Epidermal melanocyte (primary cell): ENCODE measurements around the gene RNF222.
A peak's percentile ranks its signal among the peaks of the same experiment; 100 is the strongest.

Experiments
- DNase-seq: peaks from one replicate; pipeline ENCODE4 v3.0.0; 2011; ENCODE audit warnings: low spot score; ENCODE audit not compliant: insufficient read length

RNF222 gene, protein sequence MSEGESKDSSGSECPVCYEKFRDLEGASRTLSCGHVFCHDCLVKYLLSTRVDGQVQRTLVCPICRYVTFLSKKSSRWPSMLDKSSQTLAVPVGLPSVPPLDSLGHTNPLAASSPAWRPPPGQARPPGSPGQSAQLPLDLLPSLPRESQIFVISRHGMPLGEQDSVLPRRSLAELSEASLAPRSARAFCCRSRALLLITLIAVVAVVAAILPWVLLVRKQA

DNA sequence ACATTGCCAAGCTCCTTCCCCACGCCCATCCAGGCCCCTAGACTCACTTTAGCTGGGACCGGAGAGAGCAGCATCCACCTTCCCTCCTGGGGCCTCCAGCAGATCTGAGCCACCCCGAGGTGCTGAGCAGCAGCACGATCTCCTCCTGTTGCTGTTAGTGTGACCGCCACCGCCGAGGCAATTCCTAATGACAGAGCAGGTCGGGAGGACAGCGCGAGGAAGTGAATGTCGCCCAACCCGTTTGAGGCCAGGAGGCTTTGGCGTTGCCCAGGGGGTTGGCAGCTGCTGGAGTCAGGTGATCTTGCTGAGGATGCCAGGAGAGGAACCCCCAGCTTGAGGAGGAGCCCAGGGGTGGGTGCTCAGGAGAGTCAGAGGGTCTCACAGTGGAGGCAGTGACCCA is at the start of gene RNF222:
Gene RNF222 (minus strand): TSS at position 192 of the 400 bp plus-strand sequence. CDS start 4,366 bp downstream, outside the sequence.
- DNase-seq = no peak

DNA sequence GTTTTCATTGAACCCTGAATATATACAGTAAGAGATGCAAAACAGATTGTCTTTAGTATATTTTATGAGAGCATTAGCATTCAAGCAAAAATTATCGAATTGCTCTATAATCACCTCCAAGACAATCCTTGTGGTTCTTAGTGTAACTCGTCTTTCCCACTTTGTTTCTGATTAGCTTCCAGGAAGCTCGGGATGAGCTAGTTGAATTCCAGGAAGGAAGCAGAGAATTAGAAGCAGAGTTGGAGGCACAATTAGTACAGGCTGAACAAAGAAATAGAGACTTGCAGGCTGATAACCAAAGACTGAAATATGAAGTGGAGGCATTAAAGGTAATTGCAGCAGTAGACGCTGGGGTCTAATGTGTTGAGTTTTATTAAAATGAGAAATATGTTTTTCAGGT is 47.9 kb upstream of the RNF222 start:
- DNase-seq = no peak

DNA sequence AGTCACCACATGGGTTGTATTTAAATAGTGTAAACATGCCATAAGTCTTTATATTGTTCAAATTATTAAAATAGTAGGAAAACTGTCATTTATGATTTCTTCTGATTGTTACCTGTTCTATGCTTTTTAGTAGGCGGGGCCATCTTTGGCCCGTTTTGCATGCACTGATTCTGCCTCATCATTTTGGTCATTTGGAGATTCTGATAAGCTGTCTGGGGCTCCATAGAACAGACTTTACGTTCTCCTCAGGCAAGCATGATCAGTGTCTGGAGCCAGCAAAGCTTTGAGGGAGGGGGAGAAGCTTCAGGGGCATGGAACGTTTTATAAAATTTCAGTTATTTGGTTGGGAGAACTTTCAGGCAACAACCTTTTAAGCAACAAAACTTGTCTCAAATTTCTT is 46.9 kb upstream of the RNF222 start:
- DNase-seq = no peak

DNA sequence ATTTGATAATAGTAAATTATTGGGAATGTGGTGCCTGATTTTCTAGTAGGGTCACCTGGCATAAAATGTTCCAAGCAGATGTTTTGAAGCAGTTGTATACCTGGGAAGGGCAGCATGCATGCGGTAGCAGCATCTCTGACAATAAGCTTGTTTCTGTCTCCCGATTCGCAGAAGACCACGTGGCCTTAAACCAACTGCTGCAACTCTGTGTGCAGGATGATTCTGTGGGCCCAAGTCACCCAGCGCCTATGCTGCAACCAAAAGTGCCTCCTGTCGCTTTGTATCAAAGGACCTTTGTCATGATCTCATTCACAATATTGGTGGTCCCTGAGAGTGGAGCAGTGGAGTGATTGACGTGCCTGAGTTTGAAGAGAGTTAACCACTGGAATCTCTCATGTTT is 46.1 kb upstream of the RNF222 start:
- DNase-seq = no peak

DNA sequence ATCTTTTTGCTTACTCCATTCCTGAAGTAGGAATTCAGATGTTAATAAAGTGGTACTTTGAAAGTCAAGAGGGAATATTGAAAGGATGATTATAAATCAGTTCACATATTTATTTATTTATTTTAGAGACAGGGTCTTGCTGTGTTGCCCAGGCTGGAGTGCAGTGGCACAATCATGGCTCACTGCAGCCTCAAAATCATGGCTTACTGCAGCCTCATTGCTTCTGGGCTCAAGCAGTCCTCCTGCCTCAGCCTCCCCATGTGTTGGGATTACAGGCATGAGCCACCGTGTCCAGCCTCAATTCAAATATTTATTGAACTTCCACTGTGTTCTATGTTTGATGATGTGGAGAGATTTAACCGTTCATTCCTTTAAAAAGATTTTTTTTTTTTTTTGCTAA is 44.7 kb upstream of the RNF222 start:
- DNase-seq = no peak

DNA sequence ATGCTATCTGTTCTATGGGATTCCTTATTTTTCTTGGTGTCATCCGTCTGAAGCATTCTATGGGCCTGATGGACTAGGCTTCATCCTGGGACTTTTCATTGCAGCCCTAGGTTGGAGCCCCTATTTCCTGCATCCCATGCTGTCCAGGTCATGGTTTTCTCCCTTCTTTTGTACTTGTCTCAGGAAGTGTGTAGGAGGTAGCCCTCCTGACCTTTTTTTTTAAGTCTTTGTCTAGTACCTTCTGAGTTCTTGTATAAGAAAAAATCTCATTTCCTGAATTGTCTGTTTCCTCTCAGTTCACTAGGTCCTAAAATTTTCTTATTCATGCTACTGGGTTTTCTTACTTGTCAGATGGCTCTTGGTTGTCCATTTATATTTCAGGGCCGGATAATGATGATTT is 44.1 kb upstream of the RNF222 start:
- no peak for DNase-seq

DNA sequence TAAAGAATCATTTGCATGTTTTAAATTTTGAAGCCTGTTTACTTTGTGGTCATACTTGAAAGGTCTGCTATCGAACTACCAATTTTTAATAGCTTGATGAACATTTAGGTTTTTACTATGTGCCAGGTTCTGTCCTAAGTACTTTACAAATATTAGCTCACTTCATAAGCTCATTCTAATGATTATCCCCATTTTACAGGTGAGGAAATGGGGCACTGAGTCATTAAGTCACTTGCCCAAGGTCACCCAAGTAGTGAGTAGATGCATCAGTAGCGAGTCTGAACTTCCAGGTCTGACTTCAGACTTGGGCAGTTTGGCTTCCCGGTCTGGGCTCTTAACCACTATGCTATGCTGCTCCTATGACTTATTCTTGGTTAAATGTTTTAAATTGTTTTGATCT is 42.1 kb upstream of the RNF222 start:
- DNase-seq = no peak

DNA sequence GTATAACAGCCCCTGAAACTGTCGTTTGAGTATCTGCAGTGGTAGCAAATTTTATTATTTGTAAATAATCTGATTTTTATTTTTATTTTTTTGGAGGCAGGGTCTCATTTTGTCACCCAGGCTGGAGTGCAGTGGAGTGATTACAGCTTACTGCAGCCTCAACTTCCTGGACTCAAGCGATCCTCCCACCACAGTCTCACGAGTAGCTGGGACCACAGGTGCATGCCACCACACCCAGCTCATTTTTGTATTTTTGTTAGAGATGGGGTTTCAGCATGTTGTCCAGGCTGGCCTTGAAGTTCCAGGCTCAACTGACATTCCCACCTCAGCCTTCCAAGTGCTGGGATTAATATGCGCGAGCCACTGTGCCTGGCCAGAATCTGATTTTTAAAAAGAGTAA is 40.8 kb upstream of the RNF222 start:
- no peak for DNase-seq

DNA sequence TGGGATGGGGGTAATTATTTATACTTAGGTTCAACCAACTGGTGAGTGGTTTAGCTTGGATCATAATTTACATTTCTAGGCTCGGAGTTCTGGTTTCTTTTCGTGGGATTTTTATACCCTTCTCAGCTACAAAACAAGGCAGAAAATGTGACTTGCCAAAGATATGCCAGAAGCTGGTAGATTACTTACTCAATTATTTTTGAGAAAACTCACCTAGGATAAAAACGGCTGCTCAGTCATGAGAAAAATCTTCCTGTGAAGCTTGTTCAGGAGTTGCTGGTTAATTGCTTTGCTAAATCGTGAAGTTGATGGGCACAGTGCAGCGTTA is 39.2 kb upstream of the RNF222 start:
- no peak for DNase-seq

DNA sequence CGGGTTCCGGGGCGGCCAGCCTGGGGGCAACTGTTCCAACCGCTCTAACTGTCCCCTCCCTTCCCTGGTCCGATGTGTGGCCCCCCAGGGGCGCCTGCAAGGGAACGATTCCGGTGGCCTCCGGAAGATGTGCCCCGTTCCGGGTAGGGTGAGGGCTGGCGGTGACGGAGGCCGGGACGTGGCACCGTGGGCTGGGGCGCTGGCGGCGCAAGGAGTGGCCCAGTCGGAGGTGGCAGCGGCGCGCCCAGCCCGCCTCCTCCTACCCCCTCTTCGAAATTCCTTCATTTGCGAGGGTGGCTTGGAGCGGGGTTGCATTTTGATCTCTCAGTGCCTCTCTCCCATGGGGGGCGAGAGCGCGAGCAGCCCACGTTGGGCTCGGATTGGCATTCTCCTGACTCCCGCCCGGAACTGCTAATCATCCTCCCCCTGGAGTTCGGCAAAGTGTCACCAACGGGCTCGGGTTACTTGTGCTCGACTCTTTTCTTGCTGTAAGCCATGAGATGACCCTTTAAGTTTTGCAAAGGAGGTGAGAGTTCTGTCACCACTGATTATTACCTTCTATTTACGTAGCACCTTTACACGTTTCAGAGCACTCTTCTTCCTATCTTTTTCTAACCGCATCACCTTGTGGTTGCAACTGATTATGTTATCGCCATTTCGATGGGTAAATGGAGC is 38.7 kb upstream of the RNF222 start:
- DNase-seq = peak; percentile 54

DNA sequence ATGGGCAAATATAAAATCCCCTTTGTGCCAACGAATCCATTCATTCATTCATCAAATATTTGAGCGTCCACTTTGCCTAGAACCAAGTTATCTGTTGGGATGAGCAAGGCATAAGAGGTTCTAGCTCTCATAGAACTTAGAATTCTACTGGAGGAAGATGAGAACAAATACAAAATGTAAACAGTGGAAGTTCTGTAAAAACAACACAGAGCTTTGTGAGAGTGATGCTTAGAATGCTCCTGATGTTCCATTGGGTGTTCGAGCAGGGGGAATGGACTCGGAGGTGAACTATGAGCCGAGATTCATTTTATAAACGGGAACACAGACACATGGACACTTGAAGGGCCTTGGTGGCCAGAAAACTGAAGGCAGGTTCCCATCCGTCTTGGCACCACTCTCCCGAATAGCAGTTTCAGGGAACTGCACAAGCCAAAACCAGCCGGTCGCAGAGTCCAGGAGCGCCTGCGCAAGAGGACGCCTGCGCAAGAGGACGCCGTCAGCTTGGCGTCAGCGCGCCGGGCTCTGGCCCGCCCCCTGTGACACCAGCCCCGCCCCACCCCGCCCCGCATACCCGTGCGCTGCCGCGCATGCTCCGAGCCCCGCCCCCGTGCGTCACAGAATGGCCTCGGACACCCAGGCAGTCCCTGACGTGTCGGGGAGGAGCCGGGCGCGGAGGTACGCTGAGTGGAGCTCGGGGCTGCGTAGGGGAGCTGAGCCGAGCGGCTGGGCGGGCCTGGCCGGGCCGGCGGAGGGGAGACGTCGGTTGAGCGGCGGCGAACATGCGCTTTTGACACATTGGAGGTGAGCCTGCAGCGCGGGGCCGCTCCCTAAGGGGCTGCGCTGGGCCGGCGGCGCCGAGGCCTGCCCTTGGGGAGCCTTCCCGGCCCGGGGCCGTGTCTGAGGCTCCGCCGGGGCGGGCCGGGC is 37.9 kb upstream of the RNF222 start, which contains the start of gene NDEL1:
Gene NDEL1 (plus strand): TSS at position 640 of the 924 bp plus-strand sequence. CDS start 8,388 bp downstream, outside the sequence.
- DNase-seq = peak; percentile 98

DNA sequence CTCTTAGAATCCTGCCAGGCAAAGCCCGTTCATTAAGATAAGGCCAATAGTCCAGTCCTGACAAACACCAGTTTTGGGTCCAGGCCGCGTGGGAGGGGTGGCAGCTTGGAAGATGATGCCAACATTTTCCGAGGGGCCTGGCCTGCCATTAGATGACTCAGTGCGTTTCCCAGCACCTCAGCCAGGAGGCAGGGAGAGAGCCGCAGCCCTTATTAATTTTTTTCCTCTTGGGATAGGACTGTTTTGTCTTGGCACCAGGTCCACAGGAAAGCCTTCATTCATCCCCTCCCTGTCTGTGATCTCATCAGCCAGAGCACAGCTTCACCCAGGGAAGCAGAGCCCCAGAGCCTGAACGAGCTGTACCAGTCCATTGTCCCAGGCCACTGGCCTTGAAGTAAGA is 33.3 kb upstream of the RNF222 start:
- DNase-seq = no peak

DNA sequence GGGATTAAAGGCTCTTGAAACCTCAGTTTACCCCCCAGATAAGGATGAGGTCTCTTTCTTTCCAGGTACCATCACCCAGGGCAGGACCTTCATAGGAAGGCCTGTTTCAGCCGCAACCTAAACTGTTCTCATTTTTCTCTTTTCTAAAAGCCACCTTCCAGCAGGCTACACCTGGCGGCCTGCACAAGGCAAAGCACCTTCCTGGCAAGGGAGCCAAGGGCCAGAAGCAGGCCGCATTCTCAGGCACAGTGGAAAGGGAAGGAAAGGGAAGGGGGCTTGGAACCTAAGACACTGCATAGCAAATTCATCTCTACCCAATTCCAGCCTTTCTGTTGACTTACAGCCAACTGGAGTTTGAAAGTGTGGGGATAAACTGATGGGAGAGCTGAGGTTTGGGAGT is 29.2 kb upstream of the RNF222 start:
- no peak for DNase-seq

DNA sequence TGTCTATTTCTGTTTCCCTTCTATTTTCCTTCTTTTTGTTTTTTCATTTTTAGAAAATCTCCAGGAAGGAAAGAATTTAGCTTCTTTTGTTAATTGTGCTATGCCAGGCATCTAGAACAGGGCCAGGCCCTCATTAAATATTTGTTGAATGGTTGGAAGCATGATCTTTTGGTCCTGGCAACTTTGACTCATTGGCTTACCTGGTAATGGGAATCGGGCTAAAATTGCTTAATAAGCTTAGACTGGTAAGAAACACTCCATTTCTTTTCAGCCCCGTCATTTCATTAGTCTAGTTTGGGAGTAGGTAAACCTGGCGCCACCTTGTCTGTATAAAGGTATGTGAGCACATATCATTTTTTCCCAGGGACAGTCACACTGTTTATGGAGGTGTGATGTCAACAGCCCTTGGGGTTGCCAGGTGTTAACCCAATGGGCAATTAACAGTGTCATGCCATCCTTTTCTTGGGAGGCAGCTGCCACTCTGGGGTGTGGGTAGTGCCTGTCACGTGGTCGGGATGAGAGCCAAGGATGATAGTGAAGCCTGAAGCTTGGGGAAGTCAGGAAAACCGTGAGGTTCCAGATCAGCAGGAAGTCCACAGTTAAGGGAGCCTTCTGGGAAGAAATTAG is 28.6 kb upstream of the RNF222 start:
- DNase-seq = no peak

DNA sequence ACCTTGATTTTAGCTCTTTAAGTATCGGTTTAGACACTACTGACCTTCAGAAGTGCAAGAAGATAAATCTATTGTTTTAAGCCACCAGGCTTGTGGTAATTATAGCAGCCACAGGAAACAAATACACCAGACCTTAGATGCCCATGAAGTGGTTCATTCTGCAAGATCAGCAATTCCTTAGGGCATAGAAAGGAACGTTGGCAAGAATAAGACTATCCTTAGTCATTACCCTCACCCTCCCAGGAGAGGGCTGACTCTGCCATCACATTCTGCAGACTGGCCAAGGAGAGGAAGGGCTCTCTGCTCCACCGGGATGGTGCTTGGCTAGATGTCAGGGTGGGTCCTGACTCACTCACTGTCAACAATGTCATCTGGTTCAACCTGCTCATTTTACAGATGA is 23.9 kb upstream of the RNF222 start:
- no peak for DNase-seq

DNA sequence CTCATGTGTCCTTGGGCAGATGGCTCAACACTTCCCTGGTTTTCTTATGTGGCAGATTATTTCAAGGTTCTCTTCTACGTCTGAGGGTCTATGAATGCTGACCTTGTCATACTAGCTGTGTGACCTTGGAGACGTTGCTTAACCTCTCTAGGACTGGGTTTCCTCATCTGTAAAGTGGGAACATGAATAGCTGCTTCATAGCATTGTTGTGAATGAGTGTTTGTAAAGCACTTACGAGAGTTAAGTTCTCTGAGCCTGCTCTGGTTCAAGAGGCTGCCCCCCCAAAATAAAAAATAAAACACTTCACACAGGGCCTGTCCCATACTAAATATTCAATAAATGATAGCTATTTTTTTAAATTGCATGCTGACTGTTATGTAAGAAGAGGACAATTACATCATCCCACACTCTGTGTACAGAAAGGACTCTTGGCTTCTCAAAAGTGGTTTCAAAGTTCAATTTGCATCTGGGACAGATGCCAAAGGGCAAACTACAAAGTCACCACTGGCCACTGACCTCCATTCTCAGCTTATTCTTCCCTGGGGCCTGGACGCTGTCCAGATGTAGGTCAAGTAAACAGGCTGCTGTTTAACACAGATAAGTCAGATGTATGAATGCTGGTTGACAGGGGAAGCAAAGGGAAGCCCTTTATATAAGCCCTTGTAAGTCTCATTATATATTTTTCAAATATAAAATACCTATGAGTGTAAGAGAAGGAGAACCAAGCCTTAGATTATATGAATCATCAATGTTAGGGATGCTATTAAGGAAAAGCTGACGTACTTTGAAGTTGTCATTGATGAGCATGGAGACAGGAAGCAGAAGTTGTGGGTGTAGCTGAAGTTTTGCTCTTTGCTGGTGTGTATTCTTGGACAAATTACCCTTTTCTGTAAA is 22.7 kb upstream of the RNF222 start:
- no peak for DNase-seq

DNA sequence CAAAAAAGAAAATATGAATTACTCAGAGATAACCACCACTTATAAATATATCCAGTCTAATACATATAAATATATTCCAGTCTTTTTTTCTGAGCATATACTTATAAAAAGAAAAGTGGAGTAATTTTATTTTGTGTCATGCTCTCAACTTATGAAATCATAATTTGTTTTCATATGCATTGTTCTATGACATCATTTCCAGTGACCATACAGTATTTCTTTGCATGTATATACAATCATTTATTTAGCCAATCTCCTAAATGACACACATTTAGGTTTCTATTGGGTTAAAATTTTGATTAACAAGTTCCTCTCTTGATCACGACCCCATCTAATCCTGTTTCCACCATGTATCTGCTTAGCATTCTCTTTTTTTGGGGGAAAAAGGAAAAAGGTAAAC is 21.7 kb upstream of the RNF222 start:
- DNase-seq = no peak

DNA sequence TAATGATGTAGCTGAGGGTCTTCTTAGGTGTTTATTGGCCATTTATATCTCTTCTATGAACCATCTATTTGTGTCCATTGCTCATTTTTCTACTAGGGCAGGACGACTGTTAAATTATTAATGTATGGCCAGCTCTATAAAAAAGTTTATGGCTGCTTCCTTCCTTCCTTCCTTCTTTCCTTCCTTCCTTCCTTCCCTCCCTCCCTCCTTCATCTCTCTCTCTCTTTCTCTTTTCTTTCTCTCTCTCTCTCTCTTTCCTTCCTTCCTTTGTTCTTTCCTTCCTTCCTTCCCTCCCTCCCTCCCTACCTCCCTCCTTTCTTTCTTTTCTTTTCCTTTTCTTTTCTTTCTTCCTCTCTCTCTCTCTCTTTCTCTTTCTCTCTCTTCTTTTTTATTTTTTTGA is 20.8 kb upstream of the RNF222 start:
- DNase-seq = no peak

DNA sequence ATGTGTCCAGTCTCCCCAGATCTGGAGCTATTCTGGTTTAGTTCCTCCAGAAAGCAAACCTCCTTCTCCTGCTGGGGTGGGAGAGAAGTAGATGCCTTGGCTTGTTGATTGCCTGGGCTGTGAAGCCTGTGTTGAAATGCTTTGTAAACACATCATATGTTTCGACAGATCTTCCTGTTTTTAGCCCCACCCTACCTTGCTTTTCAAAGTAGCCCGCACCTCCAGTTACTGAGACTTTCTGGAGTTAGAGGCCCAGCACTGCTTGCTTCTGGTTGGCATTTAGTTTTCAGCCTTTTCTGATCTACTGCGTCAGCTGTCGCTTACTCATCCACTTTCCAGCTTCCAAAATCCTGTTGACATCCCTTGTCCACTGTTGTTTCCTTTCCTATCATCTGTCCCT is 20.2 kb upstream of the RNF222 start:
- no peak for DNase-seq

DNA sequence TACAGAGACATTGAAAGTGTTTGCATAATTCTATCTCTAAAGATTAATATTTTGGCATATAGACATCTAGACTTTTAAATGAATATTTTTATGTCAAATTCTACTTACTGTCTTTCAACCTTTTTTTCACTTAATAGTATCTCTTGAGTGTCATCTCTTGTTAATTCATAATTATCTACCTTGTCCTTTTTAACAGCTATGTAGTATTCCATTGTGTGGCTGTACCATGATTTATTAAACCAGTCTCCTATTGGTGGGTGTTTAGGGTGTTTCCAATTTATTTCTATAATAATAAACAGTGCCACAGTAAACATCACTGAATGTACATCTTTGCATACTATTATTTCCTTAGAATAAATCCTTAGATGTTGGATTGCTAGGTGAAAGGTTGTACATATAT is 16.3 kb upstream of the RNF222 start:
- DNase-seq = no peak

DNA sequence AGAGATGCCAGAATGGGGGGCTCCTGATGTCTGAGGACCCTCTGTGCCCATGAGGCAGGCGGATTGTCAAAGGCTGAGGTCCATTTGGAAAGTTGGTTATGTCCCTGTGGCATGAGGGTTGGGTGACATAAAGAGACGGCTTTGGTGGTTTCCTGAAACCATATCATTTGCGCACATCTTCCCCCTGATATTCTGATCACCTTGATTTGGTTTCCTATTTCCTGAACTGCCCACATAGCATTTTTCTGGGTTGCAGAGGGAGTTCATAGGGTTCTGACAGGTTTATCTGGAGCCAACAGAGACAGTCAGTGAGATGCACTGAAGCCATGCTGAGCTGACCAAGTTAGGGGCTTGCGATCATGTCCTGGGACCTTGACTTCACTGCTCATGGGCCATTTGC is 15.7 kb upstream of the RNF222 start:
- DNase-seq = no peak
